MG63 (cell line): ENCODE data around the gene SIL1. TPM values are rescaled to one million over a fixed set of nuclear protein-coding genes. Genes with fewer than 3 reads are reported as not detected.

ENCODE experiments used
- DNase-seq: peaks from one replicate; pipeline ENCODE4 v3.0.0-alpha.2; 2020
- H3K27me3 ChIP-seq: fragments of 250-450 bp; sonication (Bioruptor Pico); 2 replicates; pipeline ENCODE4 v1.5.1; 2020; ENCODE audit warnings: mild to moderate bottlenecking, moderate library complexity
- H3K36me3 ChIP-seq: fragments of 250-450 bp; sonication (Bioruptor Pico); 2 replicates; pipeline ENCODE4 v1.5.1; 2020; ENCODE audit warnings: mild to moderate bottlenecking, moderate library complexity
- H3K4me3 ChIP-seq: fragments of 250-450 bp; sonication (Bioruptor Pico); 2 replicates; pipeline ENCODE4 v1.5.1; 2020; ENCODE audit warnings: mild to moderate bottlenecking, moderate library complexity
- H3K9me3 ChIP-seq: fragments of 250-450 bp; sonication (Bioruptor Pico); 2 replicates; pipeline ENCODE4 v1.5.1; 2020; ENCODE audit warnings: mild to moderate bottlenecking, moderate library complexity
- total RNA-seq: library from RNA; depleted of rRNA; stranded (reverse); fragments of >200 nt; shearing (Covaris generic); gene quantifications from 2 replicates; pipeline ENCODE4 v1.2.3, GENCODE V29; 2014; ENCODE audit warnings: low replicate concordance

The SIL1 gene
- total RNA-seq, 1 experiment from 2014 or later, result 78.7 TPM

DNA sequence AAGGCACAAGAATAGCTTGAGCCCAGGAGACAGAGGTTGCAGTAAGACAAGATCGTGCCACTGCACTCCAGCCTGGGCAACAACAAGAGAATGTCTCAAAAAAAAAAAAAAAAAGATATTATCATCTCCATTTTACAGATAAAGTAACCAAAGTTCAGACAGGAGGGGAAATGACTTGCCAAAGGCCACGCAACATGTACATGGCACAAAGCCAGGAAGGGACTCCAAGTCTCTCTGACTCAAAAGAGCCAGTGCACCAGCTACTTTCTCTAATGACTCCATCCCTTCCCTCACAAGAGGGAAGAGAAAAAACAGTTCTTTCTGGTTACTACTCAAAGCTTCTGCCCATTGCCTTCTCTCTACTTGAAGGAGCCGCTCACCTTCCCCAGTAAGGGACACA, 34.1 kb downstream of the SIL1 start:
- no peaks in the 10 kb centered on the region for H3K27me3 ChIP-seq
- DNase-seq, result peak; percentile 16

DNA sequence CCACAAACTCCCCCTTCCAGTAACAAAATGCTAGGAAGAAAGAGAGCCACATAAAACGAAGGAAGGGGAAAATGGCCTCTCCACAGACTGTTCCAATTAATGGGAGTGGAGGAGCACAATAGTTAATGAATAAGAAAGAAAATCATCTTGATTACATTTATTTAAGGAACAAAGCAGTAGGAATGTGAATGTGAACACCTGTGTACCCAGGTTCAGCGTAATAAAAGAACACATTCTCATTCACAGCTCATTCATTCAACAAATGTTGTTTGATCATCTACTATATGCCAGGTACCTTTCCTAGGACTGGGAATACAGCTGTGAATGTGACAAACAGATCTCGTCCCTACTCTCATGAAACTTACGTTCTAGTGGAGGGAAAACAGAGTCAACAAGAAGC, 35.7 kb downstream of the SIL1 start:
- H3K27me3 ChIP-seq, result no peaks in the 10 kb centered on the region
- no peak for DNase-seq
- no peak overlapping the region for H3K4me3 ChIP-seq
- no peaks in the 10 kb centered on the region for H3K9me3 ChIP-seq
- H3K36me3 ChIP-seq, result peaks cover 2% of the 10 kb centered on the region; the same call in 1 of the 2 replicates

More for the DNA sequence above, 34.1 kb downstream of the SIL1 start:
- no peaks in the 10 kb centered on the region for H3K36me3 ChIP-seq
- H3K9me3 ChIP-seq, result no peaks in the 10 kb centered on the region
- no peak overlapping the region for H3K4me3 ChIP-seq

DNA sequence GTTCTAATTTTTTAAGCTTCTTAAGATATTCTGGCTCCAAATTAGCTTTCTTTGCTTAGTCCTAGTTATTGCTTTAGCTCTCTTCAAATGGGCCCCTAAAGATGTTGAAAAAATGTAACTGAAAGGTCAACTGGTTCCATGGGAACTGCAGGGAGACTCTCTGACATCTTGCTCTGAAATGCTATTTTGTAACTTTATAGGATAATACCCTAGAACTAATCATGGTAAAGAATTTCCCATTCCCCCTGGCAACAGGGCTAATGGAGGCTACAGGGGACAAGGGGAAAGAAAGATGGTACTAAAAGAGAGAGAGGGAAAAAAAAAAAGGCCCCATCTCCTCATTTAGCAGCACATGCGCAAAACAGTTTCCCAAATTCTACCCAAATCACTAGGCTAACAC, 39.4 kb downstream of the SIL1 start:
- no peak overlapping the region for H3K4me3 ChIP-seq
- H3K9me3 ChIP-seq, result no peaks in the 10 kb centered on the region
- no peak for DNase-seq
- peaks cover 7% of the 10 kb centered on the region for H3K36me3 ChIP-seq
- no peaks in the 10 kb centered on the region for H3K27me3 ChIP-seq

DNA sequence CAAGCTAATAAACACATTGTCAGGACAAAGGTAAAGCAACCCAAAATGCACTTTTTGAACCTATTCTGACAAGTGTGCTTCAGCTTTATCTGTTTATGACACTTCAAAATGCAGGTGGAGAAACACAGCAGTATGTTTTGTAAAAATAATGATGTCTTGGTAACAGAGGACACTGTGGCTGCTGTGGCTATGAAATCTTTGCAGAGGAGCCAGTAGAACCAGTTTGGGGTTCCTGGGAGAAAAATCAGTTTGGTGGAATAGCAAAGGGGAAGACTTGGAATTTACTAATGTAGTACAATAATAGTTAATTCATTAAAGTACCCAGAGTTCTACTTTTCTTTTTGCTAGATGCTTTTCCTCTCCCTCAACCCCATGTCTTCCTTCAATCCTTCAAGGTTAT, 40.6 kb downstream of the SIL1 start:
- H3K9me3 ChIP-seq, result no peaks in the 10 kb centered on the region
- H3K36me3 ChIP-seq, result peaks cover 7% of the 10 kb centered on the region
- no peak overlapping the region for H3K4me3 ChIP-seq
- H3K27me3 ChIP-seq, result no peaks in the 10 kb centered on the region
- no peak for DNase-seq

DNA sequence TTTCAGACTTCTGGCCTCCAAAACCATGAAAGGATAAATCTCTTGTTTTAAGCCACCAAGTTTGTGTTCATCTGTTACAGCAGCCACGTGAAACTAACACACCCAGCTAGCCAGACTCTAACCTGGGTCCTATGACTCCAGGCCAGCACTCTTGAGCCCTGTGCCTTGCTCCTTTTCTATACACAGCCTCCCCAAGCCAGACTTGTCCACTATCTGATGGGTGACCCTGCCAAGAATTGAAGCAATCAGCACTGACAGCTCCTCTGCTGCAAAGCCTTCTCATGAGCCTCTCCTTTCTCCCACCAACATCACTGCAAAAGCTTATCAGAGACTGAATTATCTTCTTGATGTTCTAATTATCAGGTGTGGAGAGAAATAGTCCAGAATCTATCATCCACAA, 41.4 kb downstream of the SIL1 start:
- Histone ChIP-seq H3K27me3 (no peaks in the 10 kb centered on the region), H3K4me3 (no peak overlapping the region), H3K36me3 (peaks cover 7% of the 10 kb centered on the region), H3K9me3 (no peaks in the 10 kb centered on the region)
- DNase-seq, result no peak

DNA sequence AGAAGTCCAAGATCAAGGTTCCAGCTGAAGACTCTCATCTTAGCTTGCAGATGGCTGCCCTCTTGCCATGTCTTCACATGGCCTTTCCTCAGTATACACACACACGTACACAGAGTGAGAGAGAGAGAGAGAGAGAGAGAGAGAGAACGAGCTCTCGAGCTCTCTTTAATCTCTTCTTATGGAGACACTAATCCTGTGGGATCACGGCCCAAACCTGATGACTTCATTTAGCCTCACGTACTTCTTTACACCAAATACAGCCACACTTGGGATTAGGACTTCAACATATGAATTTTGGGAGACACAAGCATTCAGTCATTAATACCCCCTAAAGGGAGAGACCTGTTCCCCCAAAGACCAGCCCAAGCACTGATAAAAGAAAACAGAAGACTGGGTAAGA, 42.8 kb downstream of the SIL1 start:
- H3K27me3 ChIP-seq, result no peaks in the 10 kb centered on the region
- H3K4me3 ChIP-seq, result no peak overlapping the region
- H3K36me3 ChIP-seq, result peaks cover 7% of the 10 kb centered on the region
- no peaks in the 10 kb centered on the region for H3K9me3 ChIP-seq
- DNase-seq, result no peak

DNA sequence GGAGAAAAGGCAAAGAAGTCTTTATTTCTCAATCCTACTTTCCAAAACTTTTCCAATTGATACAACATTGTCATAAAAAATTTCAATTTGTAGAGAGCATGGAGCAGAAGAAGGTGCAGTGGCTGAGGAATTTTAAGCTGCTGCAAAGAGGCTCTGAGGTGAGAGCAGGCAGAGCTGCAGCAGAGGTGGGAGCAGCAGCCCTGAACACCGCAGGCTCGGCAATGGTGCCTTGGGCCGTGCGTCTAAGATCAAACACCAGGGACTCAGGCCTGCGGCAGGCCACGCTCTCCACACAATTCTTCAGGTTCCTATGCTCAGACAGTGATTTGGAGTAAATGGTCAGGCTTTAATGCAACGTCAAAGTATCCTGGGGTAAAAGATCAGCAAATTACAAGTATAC, 46.3 kb downstream of the SIL1 start:
- no peaks in the 10 kb centered on the region for H3K9me3 ChIP-seq
- no peaks in the 10 kb centered on the region for H3K27me3 ChIP-seq
- H3K36me3 ChIP-seq, result peaks cover 3% of the 10 kb centered on the region
- DNase-seq, result no peak
- H3K4me3 ChIP-seq, result no peak overlapping the region

DNA sequence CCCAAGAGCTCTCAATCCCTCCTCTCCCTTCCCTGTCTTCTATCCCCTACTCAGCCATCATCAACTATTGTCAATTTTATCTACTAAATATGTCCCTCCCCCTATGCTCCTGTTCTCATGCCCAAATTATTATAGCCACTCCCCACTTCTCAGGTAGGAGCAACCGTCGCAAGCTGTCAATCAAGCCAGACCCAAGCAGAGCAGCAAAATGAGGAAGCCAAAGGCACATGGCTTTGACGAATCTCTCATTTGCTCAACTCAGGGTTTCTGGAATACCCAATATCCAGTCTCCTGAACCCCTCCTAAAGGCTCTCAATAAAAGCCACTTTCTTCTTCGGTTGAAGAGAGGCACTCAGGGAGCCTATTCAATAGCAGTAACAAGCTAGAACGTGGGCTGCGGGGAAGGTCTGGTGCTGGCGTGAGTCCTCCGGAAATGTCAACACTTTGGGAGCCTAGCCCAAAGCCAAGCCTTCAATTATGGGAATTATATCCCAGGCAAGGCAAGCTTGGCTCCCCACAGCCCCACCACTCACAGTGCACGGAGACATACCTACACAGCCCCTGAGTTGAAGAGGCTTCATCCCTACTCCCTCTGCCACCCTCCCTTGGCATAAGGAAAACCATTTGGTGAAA, 47.7 kb downstream of the SIL1 start:
- no peaks in the 10 kb centered on the region for H3K27me3 ChIP-seq
- H3K4me3 ChIP-seq, result no peak overlapping the region
- peaks cover 3% of the 10 kb centered on the region for H3K36me3 ChIP-seq
- H3K9me3 ChIP-seq, result no peaks in the 10 kb centered on the region
- no peak for DNase-seq

DNA sequence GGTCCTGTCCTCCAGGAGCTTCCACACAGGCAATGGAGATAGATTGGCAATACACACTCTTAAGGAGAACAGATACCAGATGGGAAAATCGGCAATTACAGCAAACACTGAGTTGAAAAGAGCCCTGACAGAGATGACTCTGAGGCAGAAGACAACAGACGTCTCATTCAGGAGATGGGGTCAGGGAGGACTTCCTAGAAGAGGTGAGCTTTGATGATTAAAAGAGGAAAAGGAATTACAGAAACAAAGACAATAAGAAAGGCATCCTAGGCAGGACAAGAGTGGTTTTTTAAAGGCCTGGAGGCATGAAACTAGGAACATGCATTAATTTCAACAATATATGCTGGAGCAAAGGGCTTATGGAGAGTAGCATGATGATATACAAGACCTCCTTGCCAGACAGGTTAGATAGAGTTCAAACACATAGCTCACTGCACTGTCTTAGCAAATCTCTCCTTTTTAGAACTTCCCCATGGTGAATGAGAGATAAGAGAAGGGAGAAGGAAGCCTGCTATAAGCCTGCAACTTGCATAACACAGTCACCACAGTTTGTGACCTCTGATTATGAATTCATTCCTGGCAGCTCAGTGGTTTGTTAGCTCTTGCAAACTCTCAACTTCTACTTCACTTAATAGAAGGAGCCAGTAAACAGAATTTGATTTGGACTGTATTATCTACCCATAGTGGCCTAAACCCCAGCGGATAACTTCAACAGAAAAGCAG, 48.5 kb downstream of the SIL1 start:
- Histone ChIP-seq H3K27me3 (no peaks in the 10 kb centered on the region), H3K9me3 (no peaks in the 10 kb centered on the region), H3K36me3 (peaks cover 1% of the 10 kb centered on the region), H3K4me3 (no peak overlapping the region)
- DNase-seq, result no peak

DNA sequence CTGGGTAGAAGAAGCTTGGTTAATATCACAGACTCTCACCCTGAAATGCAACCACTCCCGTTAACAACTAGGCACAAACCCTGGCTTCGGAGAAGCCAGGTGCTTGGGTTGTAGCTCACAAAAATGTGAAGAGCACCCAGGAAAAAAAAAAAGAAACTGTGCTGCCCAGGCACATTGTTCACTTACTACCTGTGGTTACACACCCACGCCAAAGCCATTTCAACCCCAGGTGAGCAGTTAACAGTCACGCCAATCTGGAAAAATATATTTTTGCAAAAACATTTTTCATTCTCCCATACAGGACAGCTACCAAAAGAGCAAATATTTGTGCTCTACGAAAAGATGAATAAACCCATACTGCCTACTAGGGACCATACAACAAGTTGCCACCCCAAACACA, 49.2 kb downstream of the SIL1 start:
- H3K9me3 ChIP-seq, result no peaks in the 10 kb centered on the region
- no peak overlapping the region for H3K4me3 ChIP-seq
- H3K27me3 ChIP-seq, result no peaks in the 10 kb centered on the region
- H3K36me3 ChIP-seq, result no peaks in the 10 kb centered on the region
- DNase-seq, result no peak

DNA sequence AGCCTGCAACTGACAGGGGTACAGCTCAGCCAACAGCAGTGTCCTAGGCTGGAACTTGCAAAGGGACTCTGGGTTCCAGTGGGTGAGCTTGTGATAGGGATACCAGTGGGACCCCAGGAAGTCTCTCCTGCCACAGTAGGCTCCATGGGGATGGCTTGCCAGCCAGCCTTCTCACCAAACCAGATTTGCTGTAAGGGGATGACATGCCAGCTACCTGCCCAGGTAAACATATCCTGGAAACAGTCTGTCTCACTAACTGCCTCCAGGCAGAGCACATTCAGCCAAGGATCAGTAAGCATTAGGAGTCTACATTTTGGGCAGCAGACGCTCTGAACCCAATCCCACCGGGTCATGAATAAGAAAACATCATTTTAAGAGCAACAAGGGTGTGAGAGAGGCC, 49.9 kb downstream of the SIL1 start:
- no peaks in the 10 kb centered on the region for H3K36me3 ChIP-seq
- no peaks in the 10 kb centered on the region for H3K9me3 ChIP-seq
- no peak overlapping the region for H3K4me3 ChIP-seq
- DNase-seq, result no peak
- no peaks in the 10 kb centered on the region for H3K27me3 ChIP-seq

DNA sequence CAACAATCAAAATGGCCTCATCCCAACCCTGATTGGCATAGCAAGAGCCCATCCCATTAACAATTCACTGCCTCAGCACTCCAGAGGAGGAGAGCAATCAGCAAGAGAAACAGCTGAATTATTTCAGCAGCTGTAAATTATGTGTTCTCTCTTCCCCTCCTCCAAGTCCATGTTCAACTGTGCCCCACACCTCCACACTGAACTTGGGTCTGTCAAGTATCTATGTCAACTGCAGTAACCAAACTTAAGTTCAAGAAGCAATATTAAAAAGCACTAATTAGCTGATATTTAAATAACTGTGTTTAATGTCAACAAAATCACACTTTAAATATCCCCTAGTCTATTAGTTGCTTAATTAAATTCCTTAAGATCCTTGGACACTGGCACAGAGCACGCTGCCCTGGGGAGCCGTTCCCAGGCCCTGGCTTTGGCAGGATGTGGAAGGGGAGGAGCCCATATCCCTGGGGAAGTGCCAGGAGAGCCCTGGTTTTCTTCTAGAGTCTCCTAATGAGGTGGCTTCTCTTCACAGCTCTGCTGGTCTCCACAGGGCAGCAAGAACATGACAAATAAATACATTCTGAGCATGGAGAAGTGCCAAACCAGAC, 50.6 kb downstream of the SIL1 start:
- no peaks in the 10 kb centered on the region for H3K27me3 ChIP-seq
- no peaks in the 10 kb centered on the region for H3K9me3 ChIP-seq
- peak; percentile 87 for DNase-seq
- no peaks in the 10 kb centered on the region for H3K36me3 ChIP-seq
- H3K4me3 ChIP-seq, result no peak overlapping the region

DNA sequence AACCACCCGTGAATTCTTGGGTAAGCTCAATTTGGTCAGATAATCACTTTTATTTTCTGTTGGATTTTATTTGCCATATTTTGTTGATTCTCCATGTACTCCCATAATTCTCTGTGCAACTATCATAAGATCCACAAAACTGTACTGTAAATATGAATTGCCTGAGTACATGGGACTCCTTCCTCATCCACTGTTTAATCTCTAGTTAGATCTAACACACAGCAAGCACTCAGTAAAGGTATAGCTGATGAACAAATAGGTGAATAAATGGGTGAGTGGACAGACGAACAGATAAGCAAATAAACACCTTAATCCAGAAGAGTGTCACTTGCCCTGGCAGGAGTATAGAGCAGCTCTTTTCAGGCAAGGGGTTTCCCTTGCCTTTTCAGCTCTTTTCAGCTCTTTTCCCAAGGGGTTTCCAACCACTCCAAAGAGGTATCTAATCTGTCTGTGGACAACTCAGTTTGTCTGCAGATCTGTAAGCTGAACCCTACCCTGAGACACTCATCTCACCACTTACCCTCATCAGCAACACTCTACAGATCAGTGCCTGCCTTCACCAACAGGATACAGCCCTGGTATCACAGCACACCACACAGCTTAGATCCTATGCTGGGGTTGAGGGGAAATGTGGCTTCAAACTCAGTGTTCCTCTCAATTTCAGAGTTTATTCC, 51.2 kb downstream of the SIL1 start:
- no peak overlapping the region for H3K4me3 ChIP-seq
- no peak for DNase-seq
- H3K36me3 ChIP-seq, result no peaks in the 10 kb centered on the region
- no peaks in the 10 kb centered on the region for H3K27me3 ChIP-seq
- H3K9me3 ChIP-seq, result no peaks in the 10 kb centered on the region

DNA sequence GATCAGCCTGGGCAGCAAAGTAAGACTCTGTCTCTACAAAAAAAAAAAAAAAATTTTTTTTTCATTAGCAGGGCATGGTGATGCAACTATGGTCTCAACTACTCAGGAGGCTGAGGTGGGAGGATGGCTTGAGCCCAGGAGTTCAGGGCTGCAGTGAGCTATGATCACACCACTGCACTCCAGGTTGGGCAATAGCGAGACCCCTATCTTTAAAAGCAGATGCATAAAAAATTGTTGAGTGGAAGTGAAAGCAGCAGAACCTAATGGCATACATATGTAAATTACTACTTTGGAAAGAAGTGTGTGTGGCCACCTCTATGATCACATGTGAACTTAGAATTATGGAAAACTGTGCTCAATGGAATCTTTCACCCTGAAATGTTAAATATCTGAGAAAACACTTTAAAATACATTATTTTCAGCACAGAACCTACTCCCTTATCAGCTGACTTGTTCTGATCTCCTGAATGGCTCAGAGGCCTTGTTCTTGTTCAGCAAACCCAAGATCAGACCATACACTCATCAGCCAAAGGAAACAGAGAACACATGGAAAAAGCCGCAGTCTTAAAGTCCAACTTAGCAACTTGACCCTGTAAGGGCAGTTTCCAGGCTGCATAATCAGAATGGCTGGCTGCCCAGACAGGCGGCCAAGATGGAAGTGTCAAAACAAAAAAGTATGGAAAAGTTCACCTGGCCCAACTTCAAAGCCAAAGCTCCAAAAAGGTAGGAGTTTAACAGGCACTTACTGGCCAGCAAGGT, 56.5 kb downstream of the SIL1 start:
- H3K36me3 ChIP-seq, result no peaks in the 10 kb centered on the region
- peak; percentile 56 for DNase-seq

DNA sequence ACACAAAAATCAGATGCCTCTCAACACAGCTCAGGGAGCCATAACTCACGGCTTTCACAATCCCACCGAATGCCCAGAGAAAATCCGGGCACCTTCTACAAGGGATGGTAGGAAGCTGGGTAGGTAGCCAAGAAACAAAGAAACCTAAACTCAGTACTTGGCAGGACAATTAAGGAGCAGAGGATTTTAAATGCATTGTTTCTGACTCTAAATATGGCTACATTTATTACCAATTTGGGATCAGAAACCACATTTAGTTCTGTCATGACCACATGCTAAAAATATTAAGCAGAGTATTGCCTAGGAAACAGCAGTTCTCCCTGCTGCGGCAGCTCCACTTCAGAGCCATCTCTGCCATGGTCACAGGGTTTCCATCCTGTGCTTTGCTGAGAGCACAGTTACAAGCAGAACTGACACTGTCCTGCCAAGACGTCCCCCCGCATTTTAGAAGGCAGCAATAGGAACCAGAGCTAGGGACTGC, 57.5 kb downstream of the SIL1 start:
- DNase-seq, result peak; percentile 29
- no peaks in the 10 kb centered on the region for H3K27me3 ChIP-seq
- H3K9me3 ChIP-seq, result no peaks in the 10 kb centered on the region
- no peak overlapping the region for H3K4me3 ChIP-seq
- no peaks in the 10 kb centered on the region for H3K36me3 ChIP-seq

More for the DNA sequence above, 56.5 kb downstream of the SIL1 start:
- Histone ChIP-seq H3K9me3 (no peaks in the 10 kb centered on the region), H3K27me3 (no peaks in the 10 kb centered on the region), H3K4me3 (no peak overlapping the region)

DNA sequence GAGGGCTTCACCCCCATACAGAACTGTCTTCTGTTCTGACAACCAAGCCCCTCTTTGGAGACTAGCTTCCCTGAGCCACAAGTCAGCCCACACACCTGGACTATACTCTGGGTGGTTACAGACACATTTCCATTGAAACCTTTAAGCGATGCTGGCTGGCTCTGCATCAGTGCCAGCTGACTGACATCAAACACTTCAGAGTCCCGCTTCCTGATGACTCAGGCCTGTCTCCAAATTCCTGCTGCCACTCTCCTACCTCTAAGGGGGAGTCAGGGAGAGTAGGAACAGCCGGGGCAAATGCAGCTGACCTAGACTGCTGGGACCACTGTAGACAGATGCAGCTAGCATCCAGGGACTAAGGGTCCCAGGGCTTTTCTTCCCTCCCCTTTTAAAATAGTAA, 59.4 kb downstream of the SIL1 start:
- DNase-seq, result peak; percentile 67
- Histone ChIP-seq H3K4me3 (no peak overlapping the region), H3K27me3 (no peaks in the 10 kb centered on the region), H3K9me3 (no peaks in the 10 kb centered on the region), H3K36me3 (no peaks in the 10 kb centered on the region)

DNA sequence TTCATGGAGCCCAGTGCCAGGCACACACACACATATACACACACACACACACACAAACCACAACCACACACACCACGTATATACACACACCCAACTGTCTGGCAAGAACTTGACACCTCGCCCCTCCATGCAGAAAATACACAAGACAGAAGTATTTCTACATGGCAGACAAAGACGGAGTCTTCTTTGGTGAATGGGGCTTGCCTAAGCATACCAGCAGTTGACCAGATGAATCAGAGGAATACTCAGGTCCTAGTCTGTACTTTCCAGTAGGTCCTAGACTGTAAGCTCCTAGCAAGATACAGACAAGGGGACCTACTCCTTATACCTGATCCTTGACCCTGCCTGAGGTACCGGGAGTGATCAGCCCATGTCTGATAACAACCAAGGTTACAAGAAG, 60.1 kb downstream of the SIL1 start:
- no peak for DNase-seq
- Histone ChIP-seq H3K27me3 (no peaks in the 10 kb centered on the region), H3K4me3 (no peak overlapping the region), H3K9me3 (no peaks in the 10 kb centered on the region), H3K36me3 (no peaks in the 10 kb centered on the region; the same call in 1 of the 2 replicates)
